ENCODE measurements around the gene GAB4. TPM values are rescaled to one million over a fixed set of nuclear protein-coding genes. Genes with fewer than 3 reads are reported as not detected.

GAB4 gene
- total and polyA plus RNA-seq, 10 of the 15 experiments (the other 5 are each of a cell fraction or from before 2014, with no cell fraction given): not detected

- no peak overlapping the region for H3K27ac ChIP-seq (ENCODE audit: control insufficient read depth, insufficient read depth)
- no peak for FAIRE-seq
- 14% methylated on average over 4 of the region's 4 CpGs for WGBS (ENCODE audit: insufficient coverage, insufficient replicate concordance, low lambda C conversion rate, missing lambda C conversion rate)
- no TSS peak for BruUV-seq (replicated peaks)
- no peak overlapping the region for H3K4me3 ChIP-seq
- ChIA-PET CTCF (interaction anchor here (3.4 kb wide), 1 partner anchor 133 kb away, joined by 15 read pairs; no protein-coding TSS in a partner anchor), RAD21 (ENCODE audit: unreplicated experiment) (no interaction called here), POLR2A (interaction anchor here (0.6 kb wide), 2 partner anchors 65 to 702 kb away, joined by 3 read pairs; no protein-coding TSS in a partner anchor), SMC1A (ENCODE audit: uncharacterized antibody, unreplicated experiment) (interaction anchor here (0.6 to 0.9 kb wide), 2 partner anchors 13 to 133 kb away, joined by 3 read pairs; no protein-coding TSS in a partner anchor)
- no peak overlapping the region for H2AFZ ChIP-seq (ENCODE audit: control insufficient read depth, low read depth, low read length)
- in situ Hi-C loops (cut with MboI) (no loop called here), intact Hi-C loops (cut with micrococcal nuclease; ENCODE audit: unreplicated experiment) (no loop called here)
- no peak overlapping the region for H3K9ac ChIP-seq (ENCODE audit: control insufficient read depth, insufficient read depth, low read length)
- no peaks in the 10 kb centered on the region for H3K79me2 ChIP-seq (ENCODE audit: control insufficient read depth, insufficient read depth, low read length)
- H3K4me2 ChIP-seq (ENCODE audit: control insufficient read depth, insufficient read depth): no peak overlapping the region
- DNase-seq (ENCODE audit: low read depth, low spot score): no peak
- H3K9me3 ChIP-seq (replicated peaks; ENCODE audit: control insufficient read depth, insufficient read depth, low read length): no peaks in the 10 kb centered on the region
- no peak for ATAC-seq
- TF ChIP-seq GATAD2B (conservative IDR thresholded peaks at IDR 0.05; ENCODE audit: low read depth): no peak
- H3K27me3 ChIP-seq (replicated peaks in 1 of 2; ENCODE audit: control insufficient read depth in 2 of 2, insufficient read depth in 2 of 2, low read length in 1 of 2): no peaks in the 10 kb centered on the region; a peak in 1 of 4 replicates
- no peaks in the 10 kb centered on the region for H3K4me1 ChIP-seq (ENCODE audit: control insufficient read depth, insufficient read depth, low read length)
- no peaks in the 10 kb centered on the region for H4K20me1 ChIP-seq (ENCODE audit: control insufficient read depth, insufficient read depth)
- H3K36me3 ChIP-seq (ENCODE audit: control insufficient read depth in 2 of 2, insufficient read depth in 2 of 2, low read length in 1 of 2): no peaks in the 10 kb centered on the region
Measured at GRCh38 chr22:16925407-16925966, 82.5 kb downstream of the GAB4 start.

GRCh38 chr22:16922706-16923105 is 85.3 kb downstream of the GAB4 start:
- ChIA-PET POLR2A (no interaction called here), CTCF (interaction anchor here (1.1 to 1.7 kb wide), 2 partner anchors 135 to 136 kb away, joined by 3 to 6 read pairs; no protein-coding TSS in a partner anchor), SMC1A (ENCODE audit: uncharacterized antibody, unreplicated experiment) (no interaction called here), RAD21 (ENCODE audit: unreplicated experiment) (no interaction called here)
- H3K4me3 ChIP-seq: no peak overlapping the region
- H3K4me2 ChIP-seq (ENCODE audit: control insufficient read depth, insufficient read depth): no peak overlapping the region
- no peaks in the 10 kb centered on the region for H3K4me1 ChIP-seq (ENCODE audit: control insufficient read depth, insufficient read depth, low read length)
- H2AFZ ChIP-seq (ENCODE audit: control insufficient read depth, low read depth, low read length): no peak overlapping the region
- no peaks in the 10 kb centered on the region for H3K9me3 ChIP-seq (replicated peaks; ENCODE audit: control insufficient read depth, insufficient read depth, low read length)
- FAIRE-seq (no peak), ATAC-seq (no peak), DNase-seq (ENCODE audit: low read depth, low spot score) (no peak)
- H3K36me3 ChIP-seq (ENCODE audit: control insufficient read depth in 2 of 2, insufficient read depth in 2 of 2, low read length in 1 of 2): no peaks in the 10 kb centered on the region
- no peaks in the 10 kb centered on the region for H3K79me2 ChIP-seq (ENCODE audit: control insufficient read depth, insufficient read depth, low read length)
- H3K27me3 ChIP-seq (replicated peaks in 1 of 2; ENCODE audit: control insufficient read depth in 2 of 2, insufficient read depth in 2 of 2, low read length in 1 of 2): no peaks in the 10 kb centered on the region; a peak in 1 of 4 replicates
- H3K9ac ChIP-seq (ENCODE audit: control insufficient read depth, insufficient read depth, low read length): no peak overlapping the region
- WGBS (ENCODE audit: insufficient coverage, insufficient replicate concordance, low lambda C conversion rate, missing lambda C conversion rate): 0% methylated on average over 1 of the region's 1 CpG
- in situ Hi-C loops (cut with MboI): no loop called here
- no TSS peak for BruUV-seq (replicated peaks)
- intact Hi-C loops (cut with micrococcal nuclease; ENCODE audit: unreplicated experiment): no loop called here
- no peak overlapping the region for H3K27ac ChIP-seq (ENCODE audit: control insufficient read depth, insufficient read depth)
- no peaks in the 10 kb centered on the region for H4K20me1 ChIP-seq (ENCODE audit: control insufficient read depth, insufficient read depth)
- TF ChIP-seq BRCA1 (IDR thresholded peaks at IDR 0.05; ENCODE audit: low read depth, low read length): no peak
- no peak for TF ChIP-seq MXI1 (IDR thresholded peaks at IDR 0.05; ENCODE audit: low read depth, low read length)
- TF ChIP-seq CHD1 (IDR thresholded peaks at IDR 0.05; ENCODE audit: low read depth, low read length): no peak
- no peak for TF ChIP-seq MYC (IDR thresholded peaks at IDR 0.05; ENCODE audit: insufficient read depth, insufficient read length, insufficient replicate concordance, low read length, severe bottlenecking)
- no peak for TF ChIP-seq SREBF1 (IDR thresholded peaks at IDR 0.05; ENCODE audit: low read length)
- no peak for TF ChIP-seq SRF (IDR thresholded peaks at IDR 0.05; ENCODE audit: low read depth in 2 of 2, low read length in 2 of 2)
- TF ChIP-seq SP1 (IDR thresholded peaks at IDR 0.05; ENCODE audit: low read depth, low read length): no peak
- TF ChIP-seq ZNF274 (IDR thresholded peaks at IDR 0.05; ENCODE audit: insufficient read depth, insufficient read length): no peak
- no peak for TF ChIP-seq ZNF24 (IDR thresholded peaks at IDR 0.05)
- no peak for TF ChIP-seq CTCF (IDR thresholded peaks at IDR 0.05 in 2 of 3, conservative IDR thresholded peaks at IDR 0.05 in 1 of 3; ENCODE audit: control insufficient read depth in 2 of 3, extremely low read depth in 1 of 3, insufficient read depth in 1 of 3, low read depth in 3 of 3, low read length in 3 of 3)
- no peak for TF ChIP-seq ZBTB33 (IDR thresholded peaks at IDR 0.05)
- no peak for TF ChIP-seq KDM1A (IDR thresholded peaks at IDR 0.05; ENCODE audit: borderline replicate concordance)
- no peak for TF ChIP-seq JUNB (IDR thresholded peaks at IDR 0.05)
- no peak for TF ChIP-seq TBL1XR1 (IDR thresholded peaks at IDR 0.05; ENCODE audit: low read depth, low read length)
